ENCODE data around the gene ROS1.
"Not testable (repeated sequence)": the region's sequence is repeated elsewhere in the genome, so short reads cannot be mapped to it uniquely, and the experiment has no call there.

ROS1 gene

GRCh38 chr6:117469356-117469755 lies 43.6 kb upstream of the ROS1 start:
- TF ChIP-seq CREB5 (CRISPR knock-in tag; IDR thresholded peaks at IDR 0.05; ENCODE audit: low read depth) (no peak), ZFP3 (CRISPR knock-in tag; IDR thresholded peaks at IDR 0.05) (no peak), CSDC2 (CRISPR knock-in tag; IDR thresholded peaks at IDR 0.05) (no peak)
- no peak for ATAC-seq

- not testable (repeated sequence) for ATAC-seq
Measured at GRCh38 chr6:117468527-117468926, 42.8 kb upstream of the ROS1 start.

- ATAC-seq, result no peak
- TF ChIP-seq ESRRG (CRISPR knock-in tag; IDR thresholded peaks at IDR 0.05) (no peak), ARNTL (CRISPR knock-in tag; IDR thresholded peaks at IDR 0.05; ENCODE audit: borderline replicate concordance, low read depth) (no peak), POU6F1 (CRISPR knock-in tag; IDR thresholded peaks at IDR 0.05; ENCODE audit: borderline replicate concordance, low read depth) (no peak), ZFP30 (CRISPR knock-in tag; IDR thresholded peaks at IDR 0.05) (no peak)
Measured at GRCh38 chr6:117467876-117468275, 42.1 kb upstream of the ROS1 start.

- no peak for ATAC-seq
- TF ChIP-seq ZFP30 (CRISPR knock-in tag; IDR thresholded peaks at IDR 0.05) (no peak), ARNTL (CRISPR knock-in tag; IDR thresholded peaks at IDR 0.05; ENCODE audit: borderline replicate concordance, low read depth) (no peak), ZNF70 (CRISPR knock-in tag; IDR thresholded peaks at IDR 0.05) (no peak), ZFP3 (CRISPR knock-in tag; IDR thresholded peaks at IDR 0.05) (no peak), CSRNP3 (CRISPR knock-in tag; IDR thresholded peaks at IDR 0.05) (no peak), BACH2 (CRISPR knock-in tag; IDR thresholded peaks at IDR 0.05; ENCODE audit: borderline replicate concordance) (no peak), CREB5 (CRISPR knock-in tag; IDR thresholded peaks at IDR 0.05; ENCODE audit: low read depth) (no peak), ZNF565 (CRISPR knock-in tag; conservative IDR thresholded peaks at IDR 0.05; ENCODE audit: low read depth) (no peak), PPARA (CRISPR knock-in tag; IDR thresholded peaks at IDR 0.05; ENCODE audit: borderline replicate concordance) (no peak)
Measured at GRCh38 chr6:117465691-117466090, 39.9 kb upstream of the ROS1 start.

- TF ChIP-seq ZFP30 (CRISPR knock-in tag; IDR thresholded peaks at IDR 0.05) (no peak), ZNF565 (CRISPR knock-in tag; conservative IDR thresholded peaks at IDR 0.05; ENCODE audit: low read depth) (no peak), PATZ1 (CRISPR knock-in tag; IDR thresholded peaks at IDR 0.05; ENCODE audit: borderline replicate concordance) (no peak), POU6F1 (CRISPR knock-in tag; IDR thresholded peaks at IDR 0.05; ENCODE audit: borderline replicate concordance, low read depth) (no peak)
- ATAC-seq, result peak; percentile 45
Measured at GRCh38 chr6:117464700-117465099, 39.0 kb upstream of the ROS1 start.
